IMR-90 (cell line): Measurements from ENCODE around the gene GCK. TPM values are rescaled to one million over a fixed set of nuclear protein-coding genes. Genes with fewer than 3 reads are reported as not detected.

Source experiments
- ATAC-seq: fragments of 200-7000 bp; cut with Tn5 transposase; 2 replicates; pipeline ENCODE4 v1.9.1; 2020; ENCODE audit warnings: low read depth, mild to moderate bottlenecking, moderate library complexity
- BruUV-seq: library from RNA; stranded (reverse); fragments of 400-500 nt; replicated peaks from 2 replicates; lab custom pipeline; 2021; lab: Mats Ljungman, UMichigan
- CTCF ChIA-PET: fragments of 300-600 bp; formaldehyde crosslinking; extraction: SDS; loops from one replicate; lab custom pipeline; 2021; ENCODE audit warnings: antibody characterized with exemption; lab: Yijun Ruan, JAX
- POLR2A ChIA-PET: fragments of 300-600 bp; sonication (Branson Sonifier 250); formaldehyde crosslinking; loops from one replicate; lab custom pipeline; 2022; ENCODE audit warnings: antibody characterized with exemption; ENCODE audit not compliant: unreplicated experiment; lab: Charles Lee
- DNase-seq: peaks from one replicate; pipeline ENCODE4 v3.0.0; 2013
- H2AFZ ChIP-seq: replicated peaks from 2 replicates; pipeline ENCODE3; 2013; ENCODE audit warnings: low read length, mild to moderate bottlenecking; ENCODE audit not compliant: poor library complexity
- H2AK5ac ChIP-seq: 2 replicates; pipeline ENCODE4 v1.6.1; 2013; ENCODE audit warnings: low read depth, low read length, inconsistent platforms
- H2AK9ac ChIP-seq: replicated peaks from 2 replicates; pipeline ENCODE3; 2013; ENCODE audit warnings: mild to moderate bottlenecking, low read depth, low read length, moderate library complexity; ENCODE audit not compliant: poor library complexity
- H2BK120ac ChIP-seq: 2 replicates; pipeline ENCODE4 v1.6.1; 2013; ENCODE audit warnings: low read depth, low read length, inconsistent platforms
- H2BK15ac ChIP-seq: 3 replicates; pipeline ENCODE4 v1.6.1; 2013; ENCODE audit warnings: low read depth, low read length, inconsistent platforms
- H2BK20ac ChIP-seq: 2 replicates; pipeline ENCODE4 v1.6.1; 2013; ENCODE audit warnings: low read depth, mild to moderate bottlenecking, inconsistent platforms, low read length, moderate library complexity
- H2BK5ac ChIP-seq: 2 replicates; pipeline ENCODE4 v1.6.1; 2013; ENCODE audit warnings: mild to moderate bottlenecking, low read depth, low read length, inconsistent platforms; ENCODE audit not compliant: poor library complexity, severe bottlenecking
- H3K14ac ChIP-seq: replicated peaks from 2 replicates; pipeline ENCODE4 v1.6.1; 2013; ENCODE audit warnings: low read depth, low read length, inconsistent platforms
- H3K18ac ChIP-seq: 2 replicates; pipeline ENCODE4 v1.6.1; 2013; ENCODE audit warnings: low read depth, low read length, control low read depth
- H3K23ac ChIP-seq: 2 replicates; pipeline ENCODE4 v1.6.1; 2013; ENCODE audit warnings: low read depth, low read length, inconsistent platforms
- H3K27ac ChIP-seq: 2 replicates; pipeline ENCODE4 v1.5.1; 2013; ENCODE audit warnings: mild to moderate bottlenecking, control low read depth, low read length; ENCODE audit not compliant: insufficient read depth
- H3K27me3 ChIP-seq: 2 replicates; pipeline ENCODE4 v1.6.1; 2013; ENCODE audit warnings: low read length; ENCODE audit not compliant: control insufficient read depth, insufficient read depth
- H3K36me3 ChIP-seq: 2 replicates; pipeline ENCODE4 v1.6.1; 2013; ENCODE audit warnings: low read length, mixed read lengths; ENCODE audit not compliant: control insufficient read depth, insufficient read depth
- H3K4ac ChIP-seq: 2 replicates; pipeline ENCODE4 v1.6.1; 2013; ENCODE audit warnings: low read depth, low read length, inconsistent platforms
- H3K4me1 ChIP-seq: 2 replicates; pipeline ENCODE4 v1.6.1; 2013; ENCODE audit warnings: low read length, mixed read lengths; ENCODE audit not compliant: control insufficient read depth, insufficient read depth
- H3K4me2 ChIP-seq: 2 replicates; pipeline ENCODE4 v1.6.1; 2013; ENCODE audit warnings: low read depth, mild to moderate bottlenecking, control low read depth, low read length, moderate library complexity
- H3K4me3 ChIP-seq: 2 replicates; pipeline ENCODE4 v1.5.1; 2013; ENCODE audit warnings: low read depth, mild to moderate bottlenecking, control low read depth, low read length, moderate library complexity; ENCODE audit not compliant: insufficient read depth
- H3K56ac ChIP-seq: 2 replicates; pipeline ENCODE4 v1.6.1; 2013; ENCODE audit warnings: low read length, inconsistent platforms; ENCODE audit not compliant: insufficient read depth; ENCODE audit errors: extremely low read depth
- H3K79me1 ChIP-seq, 2 experiments: 2 replicates each; pipeline ENCODE4 v1.6.1; 2013; ENCODE audit warnings: low read length in 2 of 2, inconsistent platforms in 1 of 2, low read depth in 1 of 2
- H3K9ac ChIP-seq: 2 replicates; pipeline ENCODE4 v1.6.1; 2013; ENCODE audit warnings: low read depth, low read length, control low read depth
- H3K9me1 ChIP-seq: 2 replicates; pipeline ENCODE4 v1.6.1; 2013; ENCODE audit warnings: low read length, inconsistent platforms; ENCODE audit not compliant: insufficient read depth
- H3K9me3 ChIP-seq: 2 replicates; pipeline ENCODE4 v1.6.1; 2013; ENCODE audit warnings: low read length; ENCODE audit not compliant: control insufficient read depth, insufficient read depth
- H4K20me1 ChIP-seq: 2 replicates; pipeline ENCODE4 v1.6.1; 2013; ENCODE audit warnings: low read length, inconsistent platforms; ENCODE audit not compliant: insufficient read depth
- H4K5ac ChIP-seq: 2 replicates; pipeline ENCODE4 v1.6.1; 2013; ENCODE audit warnings: mild to moderate bottlenecking, low read depth, low read length, control low read depth
- H4K8ac ChIP-seq, 2 experiments: 2 replicates each; pipeline ENCODE4 v1.6.1; 2013; ENCODE audit warnings: low read depth in 2 of 2, low read length in 2 of 2, control low read depth in 1 of 2, inconsistent platforms in 1 of 2
- H4K91ac ChIP-seq: 2 replicates; pipeline ENCODE4 v1.6.1; 2013; ENCODE audit warnings: low read depth, low read length, inconsistent platforms; ENCODE audit not compliant: insufficient read depth
- BHLHE40 ChIP-seq: fragments of 150-350 bp; IDR thresholded peaks from 2 replicates; pipeline ENCODE4 v1.6.1; 2016; ENCODE audit warnings: mild to moderate bottlenecking, low read depth, low read length
- CEBPB ChIP-seq: IDR thresholded peaks from 2 replicates; pipeline ENCODE4 v1.6.1; 2012; ENCODE audit warnings: low read depth, low read length, improper control_type of control experiment
- CHD1 ChIP-seq: IDR thresholded peaks from 2 replicates; pipeline ENCODE4 v1.6.1; 2012; ENCODE audit warnings: low read depth, low read length, improper control_type of control experiment
- FOS ChIP-seq: fragments of 150-350 bp; IDR thresholded peaks from 2 replicates; pipeline ENCODE4 v1.6.1; 2016; ENCODE audit warnings: low read depth, low read length
- MAFK ChIP-seq: IDR thresholded peaks from 2 replicates; pipeline ENCODE4 v1.6.1; 2012; ENCODE audit warnings: low read depth, low read length, improper control_type of control experiment
- MAZ ChIP-seq: IDR thresholded peaks from 2 replicates; pipeline ENCODE4 v1.6.1; 2012; ENCODE audit warnings: low read depth, mild to moderate bottlenecking, low read length, improper control_type of control experiment, moderate library complexity, borderline replicate concordance
- NFE2L2 ChIP-seq: fragments of 150-350 bp; IDR thresholded peaks from 2 replicates; pipeline ENCODE4 v1.6.1; 2016; ENCODE audit warnings: low read depth, mild to moderate bottlenecking, low read length
- POLR2A ChIP-seq: IDR thresholded peaks from 2 replicates; pipeline ENCODE4 v1.6.1; 2012; ENCODE audit warnings: mild to moderate bottlenecking, low read depth, low read length
- RAD21 ChIP-seq: IDR thresholded peaks from 2 replicates; pipeline ENCODE4 v1.6.1; 2012; ENCODE audit warnings: low read length, improper control_type of control experiment
- RFX5 ChIP-seq: IDR thresholded peaks from 2 replicates; pipeline ENCODE4 v1.8.0; 2012; ENCODE audit warnings: low read depth, mild to moderate bottlenecking, low read length, moderate library complexity
- SMC3 ChIP-seq: fragments of 150-350 bp; IDR thresholded peaks from 2 replicates; pipeline ENCODE4 v1.6.1; 2016; ENCODE audit warnings: low read depth, mild to moderate bottlenecking, antibody characterized with exemption, low read length, moderate library complexity
- WGBS, 2 experiments: methylation state at CpG; one replicate each; pipeline versions ENCODE4 v1.1.5 to v1.1.7; 2013; ENCODE audit warnings: missing lambda C conversion rate in 2 of 2; ENCODE audit not compliant: insufficient read length in 1 of 2; ENCODE audit errors: extremely low coverage in 2 of 2; 5-methylcytosine and 5-hydroxymethylcytosine counted together
- dilution Hi-C: fragments of 300-500 bp; cut with HindIII; formaldehyde crosslinking; loops from one replicate; pipeline ENCODE4 v1.14.3; 2018; ENCODE audit warnings: low sequenced_read_pairs; ENCODE audit not compliant: unreplicated experiment
- in situ Hi-C: fragments of 300-500 bp; cut with MboI; formaldehyde crosslinking; loops from 3 replicates; pipeline ENCODE4 v1.14.3; 2019; ENCODE audit warnings: low sequenced_read_pairs, inconsistent platforms, mixed read lengths
- intact Hi-C: fragments of 100-400 bp; cut with micrococcal nuclease; formaldehyde crosslinking; loops from 2 replicates; pipeline ENCODE4 v1.10.0; 2022
- polyA plus RNA-seq, 3 experiments: library from polyadenylated mRNA; depleted of rRNA; stranded (reverse); fragments of >200 nt; gene quantifications; 2 replicates each; pipeline ENCODE4 v1.2.3, GENCODE V29; 2012; ENCODE audit warnings: low replicate concordance in 1 of 3
- total RNA-seq: library from RNA; depleted of rRNA; stranded (reverse); fragments of >200 nt; gene quantifications from 2 replicates; pipeline ENCODE4 v1.2.3, GENCODE V29; 2012
- TF ChIP-seq, protein P1 (sequence below): fragments of 150-350 bp; IDR thresholded peaks from 2 replicates; pipeline ENCODE4 v1.6.1; 2016; ENCODE audit warnings: low read depth, mild to moderate bottlenecking, low read length, moderate library complexity, borderline replicate concordance
- TF ChIP-seq, protein P2 (sequence below): conservative IDR thresholded peaks from 2 replicates; pipeline ENCODE4 v1.5.1; 2012; ENCODE audit warnings: mild to moderate bottlenecking, low read depth, low read length, improper control_type of control experiment
- TF ChIP-seq, protein P3 (sequence below): fragments of 150-350 bp; IDR thresholded peaks from 2 replicates; pipeline ENCODE4 v1.6.1; 2017; ENCODE audit warnings: mild to moderate bottlenecking, antibody characterized with exemption, low read length, low read depth

GCK gene
- total and polyA plus RNA-seq, 2 of the 4 experiments (the other 2 are of a cell fraction): 0.14 to 0.18 TPM

DNA sequence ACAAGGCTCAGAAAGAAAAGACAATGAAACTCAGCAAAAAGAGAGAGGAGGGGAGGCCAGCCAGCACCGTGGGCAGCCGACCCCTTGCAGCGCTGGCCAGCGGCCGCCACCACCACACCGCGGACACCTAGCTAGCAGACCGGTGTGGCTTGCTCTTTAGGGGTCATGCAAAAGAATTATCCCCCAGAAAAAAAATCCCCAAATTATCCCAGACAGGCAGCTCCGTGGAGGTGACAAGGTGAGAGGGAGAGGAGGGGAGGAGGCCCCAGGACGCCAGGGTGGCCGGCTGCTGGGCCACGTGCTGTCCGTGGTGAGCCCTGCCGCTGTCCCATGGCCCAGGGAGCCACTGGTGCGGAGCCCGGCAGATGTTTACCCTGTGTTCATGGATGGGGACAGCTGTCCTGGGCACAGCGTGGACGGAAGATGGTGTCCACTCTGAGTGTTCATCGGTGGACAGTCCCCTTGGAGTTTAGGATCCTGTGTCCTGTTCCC, 28.0 kb upstream of the GCK start:
- Histone ChIP-seq H3K4ac (no peak overlapping the region), H4K5ac (no peak overlapping the region), H3K36me3 (peaks cover 18% of the 10 kb centered on the region), H3K9me1 (no peaks in the 10 kb centered on the region; the same call in 1 of the 2 replicates), H2BK15ac (no peak overlapping the region), H3K4me1 (no peaks in the 10 kb centered on the region), H3K27me3 (peaks cover 4% of the 10 kb centered on the region), H4K91ac (no peak overlapping the region), H3K4me3 (no peak overlapping the region), H3K4me2 (no peak overlapping the region), H3K9me3 (peaks cover 3% of the 10 kb centered on the region), H3K9ac (no peak overlapping the region), H3K18ac (no peak overlapping the region), H2BK20ac (no peak overlapping the region), H3K27ac (no peak overlapping the region), H2BK5ac (no peak overlapping the region), H4K20me1 (peaks cover 12% of the 10 kb centered on the region), H3K56ac (no peak overlapping the region), H4K8ac (no peak overlapping the region), H2AFZ (no peak overlapping the region), H3K14ac (no peak overlapping the region), H3K79me1 (no peaks in the 10 kb centered on the region), H2AK5ac (no peak overlapping the region), H3K23ac (no peak overlapping the region), H2BK120ac (no peak overlapping the region), H2AK9ac (no peak overlapping the region)
- BruUV-seq: no TSS peak
- dilution Hi-C loops: no loop called here
- POLR2A ChIA-PET: no interaction called here
- no CpG with 5 or more reads among the region's 19 CpGs for WGBS, 2 experiments
- CTCF ChIA-PET: interaction anchor here (0.5 kb wide), 1 partner anchor 14 kb away, joined by 3 read pairs; no protein-coding TSS in a partner anchor
- TF ChIP-seq FOS (no peak), MAFK (no peak), BHLHE40 (no peak), CEBPB (no peak), RAD21 (no peak), RFX5 (no peak), MAZ (no peak), CHD1 (no peak), POLR2A (no peak), NFE2L2 (no peak), SMC3 (no peak)
- TF ChIP-seq, protein P1, sequence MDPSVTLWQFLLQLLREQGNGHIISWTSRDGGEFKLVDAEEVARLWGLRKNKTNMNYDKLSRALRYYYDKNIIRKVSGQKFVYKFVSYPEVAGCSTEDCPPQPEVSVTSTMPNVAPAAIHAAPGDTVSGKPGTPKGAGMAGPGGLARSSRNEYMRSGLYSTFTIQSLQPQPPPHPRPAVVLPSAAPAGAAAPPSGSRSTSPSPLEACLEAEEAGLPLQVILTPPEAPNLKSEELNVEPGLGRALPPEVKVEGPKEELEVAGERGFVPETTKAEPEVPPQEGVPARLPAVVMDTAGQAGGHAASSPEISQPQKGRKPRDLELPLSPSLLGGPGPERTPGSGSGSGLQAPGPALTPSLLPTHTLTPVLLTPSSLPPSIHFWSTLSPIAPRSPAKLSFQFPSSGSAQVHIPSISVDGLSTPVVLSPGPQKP: no peak
- TF ChIP-seq, protein P2, sequence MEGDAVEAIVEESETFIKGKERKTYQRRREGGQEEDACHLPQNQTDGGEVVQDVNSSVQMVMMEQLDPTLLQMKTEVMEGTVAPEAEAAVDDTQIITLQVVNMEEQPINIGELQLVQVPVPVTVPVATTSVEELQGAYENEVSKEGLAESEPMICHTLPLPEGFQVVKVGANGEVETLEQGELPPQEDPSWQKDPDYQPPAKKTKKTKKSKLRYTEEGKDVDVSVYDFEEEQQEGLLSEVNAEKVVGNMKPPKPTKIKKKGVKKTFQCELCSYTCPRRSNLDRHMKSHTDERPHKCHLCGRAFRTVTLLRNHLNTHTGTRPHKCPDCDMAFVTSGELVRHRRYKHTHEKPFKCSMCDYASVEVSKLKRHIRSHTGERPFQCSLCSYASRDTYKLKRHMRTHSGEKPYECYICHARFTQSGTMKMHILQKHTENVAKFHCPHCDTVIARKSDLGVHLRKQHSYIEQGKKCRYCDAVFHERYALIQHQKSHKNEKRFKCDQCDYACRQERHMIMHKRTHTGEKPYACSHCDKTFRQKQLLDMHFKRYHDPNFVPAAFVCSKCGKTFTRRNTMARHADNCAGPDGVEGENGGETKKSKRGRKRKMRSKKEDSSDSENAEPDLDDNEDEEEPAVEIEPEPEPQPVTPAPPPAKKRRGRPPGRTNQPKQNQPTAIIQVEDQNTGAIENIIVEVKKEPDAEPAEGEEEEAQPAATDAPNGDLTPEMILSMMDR: no peak
- TF ChIP-seq, protein P3, sequence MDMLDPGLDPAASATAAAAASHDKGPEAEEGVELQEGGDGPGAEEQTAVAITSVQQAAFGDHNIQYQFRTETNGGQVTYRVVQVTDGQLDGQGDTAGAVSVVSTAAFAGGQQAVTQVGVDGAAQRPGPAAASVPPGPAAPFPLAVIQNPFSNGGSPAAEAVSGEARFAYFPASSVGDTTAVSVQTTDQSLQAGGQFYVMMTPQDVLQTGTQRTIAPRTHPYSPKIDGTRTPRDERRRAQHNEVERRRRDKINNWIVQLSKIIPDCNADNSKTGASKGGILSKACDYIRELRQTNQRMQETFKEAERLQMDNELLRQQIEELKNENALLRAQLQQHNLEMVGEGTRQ: no peak
- in situ Hi-C loops: no loop called here
- ATAC-seq (no peak), DNase-seq (no peak)
- intact Hi-C loops: no loop called here
